OCI-LY3 (cell line): ENCODE data around the gene BIRC6.

Experiments used
- EZH2phosphoT487 ChIP-seq: fragments of 200-600 bp; shearing (Covaris generic); IDR thresholded peaks from 2 replicates; pipeline ENCODE4 v1.6.1; 2018; ENCODE audit warnings: antibody characterized with exemption, mixed run types, low read depth
- TF ChIP-seq, protein P1 (sequence below): fragments of 200-600, 300-600 bp; sonication (generic); IDR thresholded peaks from 2 replicates; pipeline ENCODE4 v1.5.1; 2014; ENCODE audit warnings: antibody characterized with exemption, low read length, low read depth

DNA sequence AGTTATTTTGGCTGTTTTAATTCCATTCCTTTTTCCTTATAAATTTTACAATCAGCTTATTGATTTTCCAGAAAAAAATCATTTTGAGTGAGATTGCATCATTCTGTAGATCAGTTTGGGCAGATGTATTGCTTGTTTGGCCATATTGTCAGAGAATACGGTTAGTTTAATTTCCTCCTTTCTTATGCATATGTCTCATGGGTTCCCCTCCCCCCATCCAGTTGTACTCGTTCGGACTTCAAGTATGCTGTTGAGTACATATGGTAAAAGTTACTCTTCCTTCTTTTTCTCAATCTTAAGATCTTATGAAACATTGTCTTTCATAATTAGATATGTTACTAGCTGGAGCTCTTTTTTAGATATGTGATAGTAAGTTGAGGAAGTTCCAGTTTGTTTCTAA lies 139.8 kb downstream of the BIRC6 start:
- TF ChIP-seq, protein P1, sequence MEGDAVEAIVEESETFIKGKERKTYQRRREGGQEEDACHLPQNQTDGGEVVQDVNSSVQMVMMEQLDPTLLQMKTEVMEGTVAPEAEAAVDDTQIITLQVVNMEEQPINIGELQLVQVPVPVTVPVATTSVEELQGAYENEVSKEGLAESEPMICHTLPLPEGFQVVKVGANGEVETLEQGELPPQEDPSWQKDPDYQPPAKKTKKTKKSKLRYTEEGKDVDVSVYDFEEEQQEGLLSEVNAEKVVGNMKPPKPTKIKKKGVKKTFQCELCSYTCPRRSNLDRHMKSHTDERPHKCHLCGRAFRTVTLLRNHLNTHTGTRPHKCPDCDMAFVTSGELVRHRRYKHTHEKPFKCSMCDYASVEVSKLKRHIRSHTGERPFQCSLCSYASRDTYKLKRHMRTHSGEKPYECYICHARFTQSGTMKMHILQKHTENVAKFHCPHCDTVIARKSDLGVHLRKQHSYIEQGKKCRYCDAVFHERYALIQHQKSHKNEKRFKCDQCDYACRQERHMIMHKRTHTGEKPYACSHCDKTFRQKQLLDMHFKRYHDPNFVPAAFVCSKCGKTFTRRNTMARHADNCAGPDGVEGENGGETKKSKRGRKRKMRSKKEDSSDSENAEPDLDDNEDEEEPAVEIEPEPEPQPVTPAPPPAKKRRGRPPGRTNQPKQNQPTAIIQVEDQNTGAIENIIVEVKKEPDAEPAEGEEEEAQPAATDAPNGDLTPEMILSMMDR: no peak
- no peak for TF ChIP-seq EZH2phosphoT487
